Tibial nerve (tissue), 4 donors: ENCODE measurements around the gene TMEM43. TPM values are rescaled to one million over a fixed set of nuclear protein-coding genes. Genes with fewer than 3 reads are reported as not detected.

Experiments used
- DNase-seq, 2 donors: peaks; one replicate each; pipeline ENCODE4 v3.0.0-alpha.2; 2019; ENCODE audit warnings: low spot score in 2 of 2
- H3K27ac ChIP-seq, 4 donors: fragments of 200-600 bp; sonication (generic) in 3 of 4; one replicate each; pipeline ENCODE4 v1.5.1; 2017 to 2019; ENCODE audit warnings: mild to moderate bottlenecking in 1 of 4
- H3K27me3 ChIP-seq, 2 donors: fragments of 200-600 bp; sonication (generic) in 1 of 2; one replicate each; pipeline versions ENCODE4 v1.5.1 to v1.6.0; 2017 to 2019
- H3K36me3 ChIP-seq, 3 donors: fragments of 200-600 bp; sonication (generic); one replicate each; pipeline ENCODE4 v1.5.1; 2018 to 2019
- H3K4me1 ChIP-seq, 4 donors: fragments of 200-600 bp; sonication (generic) in 3 of 4; one replicate each; pipeline ENCODE4 v1.5.1; 2017 to 2019
- H3K4me3 ChIP-seq, 4 donors: fragments of 200-600 bp; sonication (generic) in 3 of 4; one replicate each; pipeline ENCODE4 v1.5.1; 2017 to 2019; ENCODE audit warnings: mild to moderate bottlenecking in 1 of 4, moderate library complexity in 1 of 4
- H3K9me3 ChIP-seq, 4 donors: fragments of 200-600 bp; sonication (generic) in 3 of 4; one replicate each; pipeline ENCODE4 v1.5.1; 2017 to 2019
- EP300 ChIP-seq, 2 donors: sonication (generic); formaldehyde crosslinking; IDR thresholded peaks; one replicate each; pipeline ENCODE4 v1.6.1; 2017; ENCODE audit warnings: antibody characterized with exemption in 2 of 2, mild to moderate bottlenecking in 1 of 2
- POLR2A ChIP-seq, 2 donors: fragments of 450-650 bp; IDR thresholded peaks; one replicate each; pipeline ENCODE4 v1.6.1; 2017; ENCODE audit warnings: antibody characterized with exemption in 2 of 2, mild to moderate bottlenecking in 2 of 2, moderate library complexity in 2 of 2
- WGBS, 2 donors: methylation state at CpG; one replicate each; pipeline ENCODE4 v1.1.5; 2018; 5-methylcytosine and 5-hydroxymethylcytosine counted together
- total RNA-seq, 4 donors: library from RNA; depleted of rRNA; stranded (reverse); fragments of >200 nt; gene quantifications; one replicate each; pipeline ENCODE4 v1.1.0, GENCODE V29; 2016
- TF ChIP-seq, protein P1 (sequence below), 5 experiments: fragments of 200-600 bp in 3 of 5; fragments of 450-650 bp in 2 of 5; sonication (generic) in 3 of 5; IDR thresholded peaks; one replicate each; pipeline ENCODE4 v1.5.1; 2016 to 2019; ENCODE audit warnings: antibody characterized with exemption in 5 of 5, mild to moderate bottlenecking in 3 of 5, moderate library complexity in 2 of 5

The TMEM43 gene
- total RNA-seq, 4 donors from 2014 or later = 99.9 to 130 (median 120) TPM

DNA sequence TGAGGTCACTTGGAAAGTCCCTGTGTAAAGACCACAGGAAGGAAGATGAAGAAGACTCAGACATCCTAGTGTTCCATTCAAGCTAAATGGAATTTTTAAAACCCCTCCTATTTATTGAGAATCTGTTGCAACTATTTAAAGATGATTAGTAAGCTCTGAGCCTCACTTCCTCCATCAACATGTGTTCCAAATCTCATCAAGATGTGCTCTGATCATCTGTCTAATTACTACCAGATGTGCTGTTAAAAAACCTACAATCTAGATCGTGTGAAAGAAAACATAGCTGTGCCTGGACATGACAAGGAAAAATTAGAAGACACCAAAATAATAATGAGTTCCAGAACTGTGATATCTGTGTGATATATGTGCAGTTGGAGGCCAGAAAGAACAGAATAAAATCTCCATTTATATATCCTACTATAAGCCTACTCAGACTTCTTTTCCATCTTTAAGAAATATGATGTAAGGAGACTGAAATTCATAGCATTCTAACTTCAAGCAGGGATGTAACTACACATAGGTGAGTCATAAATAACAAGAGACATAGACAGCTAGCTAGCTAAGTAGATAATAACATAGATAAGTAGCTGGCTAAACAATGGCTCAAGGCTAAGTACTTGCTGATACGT, 45.8 kb downstream of the TMEM43 start:
- Histone ChIP-seq H3K9me3 (no peaks in the 10 kb centered on the region), H3K4me1 (peaks cover 0 to 26% (median 4%) of the 10 kb centered on the region in 4 donors), H3K27me3 (no peaks in the 10 kb centered on the region), H3K36me3 (peaks cover 0 to 75% (median 40%) of the 10 kb centered on the region in 3 donors), H3K27ac (no peak overlapping the region), H3K4me3 (no peak overlapping the region)
- DNase-seq = no peak
- WGBS, 2 donors = 75 to 83% methylated on average over 2 of the region's 2 CpGs
- TF ChIP-seq POLR2A (IDR thresholded peaks at IDR 0.05) (no peak), EP300 (IDR thresholded peaks at IDR 0.05) (no peak)
- TF ChIP-seq, protein P1, sequence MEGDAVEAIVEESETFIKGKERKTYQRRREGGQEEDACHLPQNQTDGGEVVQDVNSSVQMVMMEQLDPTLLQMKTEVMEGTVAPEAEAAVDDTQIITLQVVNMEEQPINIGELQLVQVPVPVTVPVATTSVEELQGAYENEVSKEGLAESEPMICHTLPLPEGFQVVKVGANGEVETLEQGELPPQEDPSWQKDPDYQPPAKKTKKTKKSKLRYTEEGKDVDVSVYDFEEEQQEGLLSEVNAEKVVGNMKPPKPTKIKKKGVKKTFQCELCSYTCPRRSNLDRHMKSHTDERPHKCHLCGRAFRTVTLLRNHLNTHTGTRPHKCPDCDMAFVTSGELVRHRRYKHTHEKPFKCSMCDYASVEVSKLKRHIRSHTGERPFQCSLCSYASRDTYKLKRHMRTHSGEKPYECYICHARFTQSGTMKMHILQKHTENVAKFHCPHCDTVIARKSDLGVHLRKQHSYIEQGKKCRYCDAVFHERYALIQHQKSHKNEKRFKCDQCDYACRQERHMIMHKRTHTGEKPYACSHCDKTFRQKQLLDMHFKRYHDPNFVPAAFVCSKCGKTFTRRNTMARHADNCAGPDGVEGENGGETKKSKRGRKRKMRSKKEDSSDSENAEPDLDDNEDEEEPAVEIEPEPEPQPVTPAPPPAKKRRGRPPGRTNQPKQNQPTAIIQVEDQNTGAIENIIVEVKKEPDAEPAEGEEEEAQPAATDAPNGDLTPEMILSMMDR (IDR thresholded peaks at IDR 0.05) = no peak

DNA sequence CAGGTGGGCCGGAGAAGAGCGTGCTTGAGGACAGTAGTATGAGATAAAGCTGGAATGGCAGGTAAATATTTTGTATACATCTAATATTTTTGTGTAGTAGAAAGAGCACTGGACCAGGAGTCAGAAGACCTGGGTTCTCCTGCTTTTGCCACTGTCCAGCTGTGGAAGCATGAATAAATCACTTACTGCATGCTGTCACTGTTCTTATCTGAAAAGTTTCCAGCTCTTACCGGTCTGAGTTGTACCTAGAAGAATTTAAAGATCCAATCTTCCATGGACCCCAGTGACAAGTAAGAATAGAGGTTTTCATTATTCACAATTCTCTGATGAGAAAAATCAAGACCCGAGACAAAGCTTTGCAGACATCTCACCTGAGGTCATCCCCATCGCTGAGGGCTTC, 47.6 kb downstream of the TMEM43 start:
- Histone ChIP-seq H3K4me3 (no peak overlapping the region), H3K36me3 (peaks cover 0 to 57% (median 25%) of the 10 kb centered on the region in 3 donors), H3K4me1 (peaks cover 0 to 45% (median 11%) of the 10 kb centered on the region in 4 donors), H3K27me3 (no peaks in the 10 kb centered on the region), H3K9me3 (no peaks in the 10 kb centered on the region), H3K27ac (no peak overlapping the region)
- WGBS, 2 donors = 92 to 95% methylated on average over 5 of the region's 5 CpGs
- no peak for DNase-seq
- TF ChIP-seq, protein P1 (IDR thresholded peaks at IDR 0.05) = no peak
- TF ChIP-seq POLR2A (IDR thresholded peaks at IDR 0.05) = no peak
- no peak for TF ChIP-seq EP300 (IDR thresholded peaks at IDR 0.05)

DNA sequence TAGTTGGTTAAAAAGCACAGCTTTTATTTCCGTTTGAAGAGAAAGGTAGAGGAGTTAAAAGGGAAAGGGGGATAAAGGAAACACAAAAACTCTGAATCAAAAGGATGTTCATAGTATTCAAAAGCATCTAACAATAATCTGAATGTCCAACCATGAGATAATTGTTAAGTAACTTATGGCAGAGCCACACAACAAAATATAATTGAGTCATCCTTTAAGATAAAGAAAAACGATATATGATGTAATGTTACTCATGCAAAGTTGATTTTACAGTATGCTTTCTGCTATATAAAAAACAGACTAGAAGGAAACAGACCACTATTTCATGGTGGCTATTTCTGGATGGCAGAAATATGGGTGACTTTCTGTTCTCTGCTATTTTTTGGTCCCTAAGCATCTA, 49.6 kb downstream of the TMEM43 start:
- WGBS, 2 donors = 58 to 63% methylated on average over 2 of the region's 2 CpGs
- DNase-seq = no peak

DNA sequence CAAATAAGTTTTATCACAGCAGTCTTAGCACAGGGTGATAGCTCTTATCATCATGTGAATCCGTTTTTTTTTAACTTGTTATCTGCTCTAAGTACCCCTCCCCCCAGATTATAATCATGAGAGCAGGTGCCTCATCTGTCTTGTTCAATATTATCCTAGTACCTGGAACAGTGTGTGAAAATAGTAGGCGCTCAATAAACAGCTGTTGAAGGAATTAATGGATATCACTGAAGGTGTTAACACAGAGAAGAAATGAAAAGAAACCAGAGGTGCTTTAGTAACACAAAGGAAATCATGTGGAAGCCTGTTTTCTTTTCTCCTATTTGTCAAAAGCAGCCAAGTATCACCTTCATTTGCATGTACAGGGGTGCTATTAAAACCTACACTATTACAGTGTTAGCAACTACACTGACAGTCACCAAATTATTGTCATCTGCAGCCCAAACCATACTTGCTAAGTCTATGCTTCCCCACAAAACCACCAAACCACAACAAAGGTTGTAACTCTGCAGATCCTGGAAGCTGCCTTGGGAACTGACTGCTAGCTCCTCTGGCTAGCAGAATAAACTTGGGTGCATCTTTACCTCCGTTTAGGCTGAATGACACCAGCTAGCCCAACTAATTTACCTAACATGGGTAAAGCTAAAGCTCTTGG, 50.7 kb downstream of the TMEM43 start:
- peaks cover 0 to 64% (median 19%) of the 10 kb centered on the region in 4 donors for H3K4me1 ChIP-seq
- H3K36me3 ChIP-seq = peaks cover 0 to 27% (median 15%) of the 10 kb centered on the region in 3 donors
- no peak for DNase-seq
- no peaks in the 10 kb centered on the region for H3K27me3 ChIP-seq
- H3K4me3 ChIP-seq = no peak overlapping the region
- H3K27ac ChIP-seq = no peak overlapping the region
- no peaks in the 10 kb centered on the region for H3K9me3 ChIP-seq
- TF ChIP-seq POLR2A (IDR thresholded peaks at IDR 0.05) (no peak), EP300 (IDR thresholded peaks at IDR 0.05) (no peak)
- TF ChIP-seq, protein P1 (IDR thresholded peaks at IDR 0.05) = no peak
- WGBS, 2 donors = 71 to 81% methylated on average over 3 of the region's 3 CpGs

More for the DNA sequence above, 49.6 kb downstream of the TMEM43 start:
- no peak for TF ChIP-seq EP300 (IDR thresholded peaks at IDR 0.05)
- no peak for TF ChIP-seq POLR2A (IDR thresholded peaks at IDR 0.05)
- TF ChIP-seq, protein P1 (IDR thresholded peaks at IDR 0.05) = no peak
- Histone ChIP-seq H3K9me3 (no peaks in the 10 kb centered on the region), H3K36me3 (peaks cover 0 to 37% (median 15%) of the 10 kb centered on the region in 3 donors), H3K27me3 (no peaks in the 10 kb centered on the region), H3K4me1 (peaks cover 0 to 54% (median 17%) of the 10 kb centered on the region in 4 donors), H3K4me3 (no peak overlapping the region), H3K27ac (no peak overlapping the region)
